ENCODE results near the gene ABHD2.
"Not testable (repeated sequence)": the region's sequence is repeated elsewhere in the genome, so short reads cannot be mapped to it uniquely, and the experiment has no call there.

The ABHD2 gene

GRCh38 chr15:89139613-89140499 lies 51.6 kb downstream of the ABHD2 start:
- DNase-seq (ENCODE audit: low read depth) = no peak

- no peak for DNase-seq (ENCODE audit: low read depth)
Observed at GRCh38 chr15:89140595-89140994, 52.3 kb downstream of the ABHD2 start.

GRCh38 chr15:89141159-89141558 lies 52.9 kb downstream of the ABHD2 start:
- DNase-seq (ENCODE audit: low read depth) = not testable (repeated sequence)

- DNase-seq (ENCODE audit: low read depth) = no peak
Observed at GRCh38 chr15:89141885-89142284, 53.6 kb downstream of the ABHD2 start.

GRCh38 chr15:89142423-89142822 lies 54.2 kb downstream of the ABHD2 start:
- DNase-seq (ENCODE audit: low read depth) = no peak

- no peak for DNase-seq (ENCODE audit: low read depth)
Observed at GRCh38 chr15:89143503-89144162, 55.4 kb downstream of the ABHD2 start.

GRCh38 chr15:89144491-89144890 lies 56.2 kb downstream of the ABHD2 start:
- no peak for DNase-seq (ENCODE audit: low read depth)

- DNase-seq (ENCODE audit: low read depth) = no peak
Observed at GRCh38 chr15:89146366-89146765, 58.1 kb downstream of the ABHD2 start.

- no peak for DNase-seq (ENCODE audit: low read depth)
Observed at GRCh38 chr15:89148126-89148525, 59.9 kb downstream of the ABHD2 start.

- no peak for DNase-seq (ENCODE audit: low read depth)
Observed at GRCh38 chr15:89149501-89150101, 61.3 kb downstream of the ABHD2 start.

GRCh38 chr15:89150287-89150686 lies 62.0 kb downstream of the ABHD2 start:
- no peak for DNase-seq (ENCODE audit: low read depth)

- no peak for DNase-seq (ENCODE audit: low read depth)
Observed at GRCh38 chr15:89150762-89151664, 62.8 kb downstream of the ABHD2 start.

GRCh38 chr15:89155122-89155521 lies 66.9 kb downstream of the ABHD2 start:
- DNase-seq (ENCODE audit: low read depth) = no peak

GRCh38 chr15:89155656-89156055 lies 67.4 kb downstream of the ABHD2 start:
- DNase-seq (ENCODE audit: low read depth) = no peak

- DNase-seq (ENCODE audit: low read depth) = no peak
Observed at GRCh38 chr15:89157061-89157460, 68.8 kb downstream of the ABHD2 start.

- no peak for DNase-seq (ENCODE audit: low read depth)
Observed at GRCh38 chr15:89157918-89158564, 69.8 kb downstream of the ABHD2 start.

- DNase-seq (ENCODE audit: low read depth) = no peak
Observed at GRCh38 chr15:89161666-89162065, 73.4 kb downstream of the ABHD2 start.

- no peak for DNase-seq (ENCODE audit: low read depth)
Observed at GRCh38 chr15:89163271-89164055, 75.2 kb downstream of the ABHD2 start.

GRCh38 chr15:89164712-89165211 lies 76.5 kb downstream of the ABHD2 start:
- DNase-seq (ENCODE audit: low read depth) = no peak

- DNase-seq (ENCODE audit: low read depth) = no peak
Observed at GRCh38 chr15:89165677-89166076, 77.4 kb downstream of the ABHD2 start.

All from stimulated activated CD8-positive, alpha-beta memory T cell treated with anti-CD3 and anti-CD28 coated beads, Interleukin-4, amount 100 ng/mL, for 24 hours (primary cell).